Smooth muscle cell (in vitro differentiated cells): ENCODE data around the gene LGALS9. TPM values are rescaled to one million over a fixed set of nuclear protein-coding genes. Genes with fewer than 3 reads are reported as not detected.
A peak's percentile ranks its signal among the peaks of the same experiment; 100 is the strongest.

Experiments
- DNase-seq: peaks from one replicate; lab custom pipeline; 2025; ENCODE audit not compliant: unreplicated experiment; lab: John Stamatoyannopoulos, UW
- H2AFZ ChIP-seq: fragments of 200-600 bp; sonication (generic); 2 replicates; pipeline ENCODE4 v1.6.0; 2016; ENCODE audit warnings: antibody characterized with exemption, low read depth, mild to moderate bottlenecking
- H3F3A ChIP-seq: fragments of 200-600 bp; sonication (generic); 2 replicates; pipeline ENCODE4 v1.6.0; 2017; ENCODE audit warnings: antibody characterized with exemption, low read depth
- H3K27ac ChIP-seq: fragments of 200-600 bp; sonication (generic); 2 replicates; pipeline ENCODE4 v1.5.1; 2016; ENCODE audit warnings: low read depth, mild to moderate bottlenecking
- H3K27me3 ChIP-seq: fragments of 200-600 bp; sonication (generic); 2 replicates; pipeline ENCODE4 v1.6.1; 2016; ENCODE audit warnings: low read depth, mild to moderate bottlenecking
- H3K36me3 ChIP-seq: fragments of 200-600 bp; sonication (generic); 2 replicates; pipeline ENCODE4 v1.5.1; 2016; ENCODE audit warnings: low read depth
- H3K4me1 ChIP-seq: fragments of 200-600 bp; sonication (generic); 2 replicates; pipeline ENCODE4 v1.5.1; 2016; ENCODE audit warnings: low read depth
- H3K4me2 ChIP-seq: fragments of 200-600 bp; sonication (generic); 2 replicates; pipeline ENCODE4 v1.6.0; 2016; ENCODE audit warnings: mild to moderate bottlenecking
- H3K4me3 ChIP-seq: fragments of 200-600 bp; sonication (generic); 2 replicates; pipeline ENCODE4 v1.5.1; 2016; ENCODE audit warnings: mild to moderate bottlenecking
- H3K79me2 ChIP-seq: fragments of 200-600 bp; sonication (generic); 2 replicates; pipeline ENCODE4 v1.6.0; 2016; ENCODE audit warnings: low read depth, mild to moderate bottlenecking
- H3K9ac ChIP-seq: fragments of 200-600 bp; sonication (generic); 2 replicates; pipeline ENCODE4 v1.6.0; 2016; ENCODE audit warnings: low read depth
- H3K9me3 ChIP-seq: fragments of 200-600 bp; sonication (generic); replicated peaks from 2 replicates; pipeline ENCODE4 v1.5.1; 2016; ENCODE audit warnings: low read depth
- H4K20me1 ChIP-seq: fragments of 200-600 bp; sonication (generic); 2 replicates; pipeline ENCODE4 v1.6.0; 2016; ENCODE audit warnings: low read depth
- WGBS: methylation state at CpG from one replicate; pipeline ENCODE4 v1.1.7; 2016; ENCODE audit warnings: low lambda C conversion rate; 5-methylcytosine and 5-hydroxymethylcytosine counted together
- polyA plus RNA-seq: library from polyadenylated mRNA; unstranded; fragments of >200 nt; fragmentation: Nextera tagmentation; extraction: Ambion mirVana; gene quantifications from 2 replicates; pipeline ENCODE4 v1.2.1, GENCODE V29; 2016
- total RNA-seq: library from RNA; depleted of rRNA; stranded (reverse); fragments of >200 nt; gene quantifications from 2 replicates; pipeline ENCODE4 v1.2.3, GENCODE V29; 2014
- TF ChIP-seq, protein P1 (sequence below): fragments of 200-600 bp; sonication (generic); IDR thresholded peaks from 2 replicates; pipeline ENCODE4 v1.5.1; 2017; ENCODE audit warnings: borderline replicate concordance, mild to moderate bottlenecking, antibody characterized with exemption; ENCODE audit not compliant: insufficient read depth, poor library complexity, severe bottlenecking

The LGALS9 gene
- total and polyA plus RNA-seq, 2 experiments from 2014 or later, result 5.8 to 9.7 TPM

DNA sequence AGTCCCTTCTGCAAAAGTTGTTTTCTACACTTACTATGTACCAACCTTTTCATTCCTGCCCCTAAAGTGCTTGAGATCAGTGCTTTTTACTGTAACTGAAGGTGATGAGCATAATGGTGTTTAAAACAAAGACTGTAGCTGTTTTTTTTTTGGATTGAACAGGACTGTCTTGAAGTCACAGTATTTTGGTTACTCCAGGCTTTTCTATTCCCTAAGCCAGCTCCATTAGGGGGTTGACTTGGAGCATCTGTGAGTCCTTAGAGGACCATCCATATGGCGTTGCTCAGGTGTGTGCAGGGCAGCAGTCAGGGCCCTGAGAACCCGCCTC lies 29.0 kb upstream of the LGALS9 start:
- H3K4me1 ChIP-seq, result no peaks in the 10 kb centered on the region
- H3K9me3 ChIP-seq, result no peaks in the 10 kb centered on the region
- no peak overlapping the region for H3K9ac ChIP-seq
- no peak overlapping the region for H3K4me2 ChIP-seq
- H3K4me3 ChIP-seq, result no peak overlapping the region
- TF ChIP-seq, protein P1, sequence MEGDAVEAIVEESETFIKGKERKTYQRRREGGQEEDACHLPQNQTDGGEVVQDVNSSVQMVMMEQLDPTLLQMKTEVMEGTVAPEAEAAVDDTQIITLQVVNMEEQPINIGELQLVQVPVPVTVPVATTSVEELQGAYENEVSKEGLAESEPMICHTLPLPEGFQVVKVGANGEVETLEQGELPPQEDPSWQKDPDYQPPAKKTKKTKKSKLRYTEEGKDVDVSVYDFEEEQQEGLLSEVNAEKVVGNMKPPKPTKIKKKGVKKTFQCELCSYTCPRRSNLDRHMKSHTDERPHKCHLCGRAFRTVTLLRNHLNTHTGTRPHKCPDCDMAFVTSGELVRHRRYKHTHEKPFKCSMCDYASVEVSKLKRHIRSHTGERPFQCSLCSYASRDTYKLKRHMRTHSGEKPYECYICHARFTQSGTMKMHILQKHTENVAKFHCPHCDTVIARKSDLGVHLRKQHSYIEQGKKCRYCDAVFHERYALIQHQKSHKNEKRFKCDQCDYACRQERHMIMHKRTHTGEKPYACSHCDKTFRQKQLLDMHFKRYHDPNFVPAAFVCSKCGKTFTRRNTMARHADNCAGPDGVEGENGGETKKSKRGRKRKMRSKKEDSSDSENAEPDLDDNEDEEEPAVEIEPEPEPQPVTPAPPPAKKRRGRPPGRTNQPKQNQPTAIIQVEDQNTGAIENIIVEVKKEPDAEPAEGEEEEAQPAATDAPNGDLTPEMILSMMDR, result no peak
- H4K20me1 ChIP-seq, result peaks cover 37% of the 10 kb centered on the region
- no peaks in the 10 kb centered on the region for H3K27me3 ChIP-seq
- WGBS, result 95% methylated on average over 2 of the region's 2 CpGs
- H3F3A ChIP-seq, result peaks cover 11% of the 10 kb centered on the region
- peaks cover 12% of the 10 kb centered on the region for H3K36me3 ChIP-seq
- no peak overlapping the region for H3K27ac ChIP-seq
- DNase-seq, result no peak
- no peaks in the 10 kb centered on the region for H3K79me2 ChIP-seq
- H2AFZ ChIP-seq, result no peak overlapping the region

GRCh38 chr17:27602721-27603420 lies 28.1 kb upstream of the LGALS9 start:
- Histone ChIP-seq H3K36me3 (peaks cover 14% of the 10 kb centered on the region), H3K9ac (no peak overlapping the region), H3F3A (peaks cover 11% of the 10 kb centered on the region), H3K9me3 (no peaks in the 10 kb centered on the region), H3K79me2 (no peaks in the 10 kb centered on the region), H3K27ac (no peak overlapping the region), H3K4me3 (no peak overlapping the region), H4K20me1 (peaks cover 46% of the 10 kb centered on the region), H3K4me2 (no peak overlapping the region), H3K4me1 (no peaks in the 10 kb centered on the region), H3K27me3 (no peaks in the 10 kb centered on the region), H2AFZ (no peak overlapping the region)
- DNase-seq, result peak; percentile 15
- TF ChIP-seq, protein P1, result peak; percentile 93
- WGBS, result 62% methylated on average over 15 of the region's 15 CpGs

- no peaks in the 10 kb centered on the region for H3K27me3 ChIP-seq
- no peaks in the 10 kb centered on the region for H3K4me1 ChIP-seq
- H2AFZ ChIP-seq, result no peak overlapping the region
- peaks cover 11% of the 10 kb centered on the region for H3F3A ChIP-seq
- WGBS, result 100% methylated on average over 2 of the region's 2 CpGs
- H3K9ac ChIP-seq, result no peak overlapping the region
- no peak overlapping the region for H3K4me3 ChIP-seq
- no peak overlapping the region for H3K27ac ChIP-seq
- peaks cover 51% of the 10 kb centered on the region for H4K20me1 ChIP-seq
- H3K9me3 ChIP-seq, result no peaks in the 10 kb centered on the region
- H3K4me2 ChIP-seq, result no peak overlapping the region
- no peak for DNase-seq
- peaks cover 14% of the 10 kb centered on the region for H3K36me3 ChIP-seq
- H3K79me2 ChIP-seq, result no peaks in the 10 kb centered on the region
- TF ChIP-seq, protein P1, result no peak
Measured at GRCh38 chr17:27603421-27603770, 27.6 kb upstream of the LGALS9 start.
